T-helper 1 cell (primary cell): ENCODE data around the gene LYRM7.
A peak's percentile ranks its signal among the peaks of the same experiment; 100 is the strongest.
"Not testable (repeated sequence)": the region's sequence is repeated elsewhere in the genome, so short reads cannot be mapped to it uniquely, and the experiment has no call there.

ENCODE experiments used
- DNase-seq, 5 donors: peaks; one replicate each; pipeline ENCODE4 v3.0.0-alpha.2; 2012 to 2020
- total RNA-seq, 4 donors: gene quantifications; one replicate each; lab custom pipeline; 2026; lab: John Stamatoyannopoulos, UW

The LYRM7 gene
- total RNA-seq: 22.0 to 43.6 (median 27.4) reads per million in 4 donors

DNA sequence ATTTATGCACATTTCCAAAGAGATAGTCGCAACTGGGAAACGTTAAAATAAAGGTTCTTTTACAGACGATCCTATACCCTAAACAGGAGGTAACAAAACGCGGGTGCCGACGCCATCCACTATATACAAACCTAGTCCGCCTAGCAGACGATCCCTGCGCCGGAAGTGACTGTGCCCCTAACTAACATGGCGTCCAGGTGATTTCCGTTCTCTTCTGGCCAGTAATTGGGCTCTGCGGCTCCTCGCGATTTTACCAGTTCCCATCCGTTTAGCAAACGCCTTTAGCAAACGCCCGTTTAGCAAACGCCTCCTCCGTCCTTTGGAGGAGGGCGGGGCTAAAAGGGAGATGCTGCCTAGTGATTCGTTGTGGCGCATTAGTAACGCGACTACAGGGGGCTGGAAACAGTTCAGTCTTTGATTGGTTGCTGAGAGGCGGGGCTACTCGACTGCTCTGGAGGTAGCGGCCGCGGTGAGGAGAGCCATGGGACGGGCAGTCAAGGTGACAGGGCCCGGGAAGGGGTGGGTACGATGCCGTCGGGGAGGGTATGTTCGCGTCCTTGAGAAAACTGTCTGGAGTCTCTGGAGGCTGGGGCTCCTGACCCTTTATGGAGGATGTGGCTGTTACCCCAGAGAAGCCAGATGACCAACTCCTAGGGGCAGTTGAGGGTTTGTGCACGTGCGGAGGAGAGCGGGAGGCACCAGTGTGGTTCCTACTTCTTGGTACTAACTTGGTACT lies at the start of gene LYRM7:
Gene LYRM7, plus strand, starts transcription at position 405 of the 736 bp plus-strand sequence. Its CDS starts 77 bp downstream, at position 482.
- DNase-seq: peak; percentile 89 to 99 (median 95)

DNA sequence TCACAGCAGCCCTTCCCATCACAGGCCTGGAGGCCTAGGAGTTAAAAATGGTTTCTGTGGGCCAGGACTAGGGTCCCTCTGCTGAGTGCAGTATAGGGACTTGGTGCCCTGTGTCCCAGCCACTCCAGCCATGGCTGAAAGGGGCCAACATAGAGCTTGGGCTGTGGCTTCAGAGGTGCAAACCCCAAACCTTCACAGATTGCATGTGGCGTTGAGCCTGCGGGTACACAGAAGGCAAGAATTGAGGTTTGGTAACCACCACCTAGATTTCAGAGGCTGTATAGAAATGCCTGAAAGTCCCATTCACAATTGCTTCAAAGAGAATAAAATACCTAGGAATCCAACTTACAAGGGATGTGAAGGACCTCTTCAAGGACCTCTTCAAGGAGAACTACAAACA lies 43.5 kb upstream of the LYRM7 start:
- not testable (repeated sequence) for DNase-seq

DNA sequence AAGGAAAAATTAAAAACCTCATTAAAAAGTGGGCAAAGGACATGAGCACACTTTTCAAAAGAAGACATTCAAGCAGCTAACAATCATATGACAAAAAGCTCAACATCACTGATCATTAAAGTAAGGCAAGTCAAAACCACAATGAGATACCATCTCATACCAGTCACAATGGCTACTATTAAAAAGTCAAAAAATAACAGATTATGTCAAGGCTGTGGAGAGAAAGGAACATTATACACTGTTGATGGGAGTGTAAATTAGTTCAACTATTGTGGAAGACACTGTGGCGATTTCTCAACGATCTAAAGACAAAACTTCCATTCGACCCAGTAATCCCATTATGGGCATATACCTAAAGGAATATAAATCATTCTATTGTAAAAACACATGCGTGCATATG lies 41.4 kb upstream of the LYRM7 start:
- no peak for DNase-seq

DNA sequence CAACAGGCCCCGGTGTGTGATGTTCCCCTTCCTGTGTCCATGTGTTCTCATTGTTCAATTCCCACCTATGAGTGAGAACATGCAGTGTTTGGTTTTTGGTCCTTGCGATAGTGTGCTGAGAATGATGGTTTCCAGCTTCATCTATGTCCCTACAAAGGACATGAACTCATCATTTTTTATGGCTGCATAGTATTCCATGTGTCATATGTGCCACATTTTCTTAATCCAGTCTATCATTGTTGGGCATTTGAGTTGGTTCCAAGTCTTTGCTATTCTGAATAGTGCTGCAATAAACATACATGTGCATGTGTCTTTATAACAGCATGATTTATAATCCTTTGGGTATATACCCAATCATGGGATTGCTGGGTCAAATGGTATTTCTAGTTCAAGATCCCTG lies 37.7 kb upstream of the LYRM7 start:
- DNase-seq: not testable (repeated sequence)

DNA sequence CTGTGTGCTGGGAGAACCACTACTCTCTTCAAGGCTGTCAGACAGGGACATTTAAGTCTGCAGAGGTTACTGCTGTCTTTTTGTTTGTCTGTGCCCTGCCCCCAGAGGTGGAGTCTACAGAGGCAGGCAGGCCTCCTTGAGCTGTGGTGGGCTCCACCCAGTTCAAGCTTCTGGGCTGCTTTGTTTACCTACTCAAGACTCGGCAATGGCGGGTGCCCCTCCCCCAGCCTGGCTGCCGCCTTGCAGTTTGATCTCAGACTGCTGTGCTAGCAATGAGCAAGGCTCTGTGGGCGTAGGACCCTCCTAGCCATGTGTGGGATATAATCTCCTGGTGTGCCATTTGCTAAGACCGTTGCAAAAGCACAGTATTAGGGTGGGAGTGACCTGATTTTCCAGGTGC lies 32.3 kb upstream of the LYRM7 start:
- not testable (repeated sequence) for DNase-seq

DNA sequence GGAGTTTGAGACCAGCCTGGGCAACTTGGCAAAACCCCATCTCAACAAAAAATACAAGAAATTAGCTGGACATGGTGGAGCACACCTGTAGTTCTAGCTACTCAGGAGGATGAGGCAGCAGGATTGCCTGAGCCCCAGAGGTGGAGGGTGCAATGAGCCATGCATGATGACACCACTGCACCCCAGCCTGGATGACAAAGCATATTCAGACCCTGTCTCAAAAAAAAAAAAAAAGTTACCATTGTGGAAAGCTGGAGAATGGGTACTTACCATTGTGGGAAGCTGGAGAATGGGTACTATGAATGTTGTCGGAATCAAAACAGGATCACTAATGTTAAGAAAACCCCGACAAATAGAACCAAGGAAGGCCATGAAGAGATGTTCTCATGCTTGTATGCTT lies 31.4 kb upstream of the LYRM7 start:
- DNase-seq: no peak

DNA sequence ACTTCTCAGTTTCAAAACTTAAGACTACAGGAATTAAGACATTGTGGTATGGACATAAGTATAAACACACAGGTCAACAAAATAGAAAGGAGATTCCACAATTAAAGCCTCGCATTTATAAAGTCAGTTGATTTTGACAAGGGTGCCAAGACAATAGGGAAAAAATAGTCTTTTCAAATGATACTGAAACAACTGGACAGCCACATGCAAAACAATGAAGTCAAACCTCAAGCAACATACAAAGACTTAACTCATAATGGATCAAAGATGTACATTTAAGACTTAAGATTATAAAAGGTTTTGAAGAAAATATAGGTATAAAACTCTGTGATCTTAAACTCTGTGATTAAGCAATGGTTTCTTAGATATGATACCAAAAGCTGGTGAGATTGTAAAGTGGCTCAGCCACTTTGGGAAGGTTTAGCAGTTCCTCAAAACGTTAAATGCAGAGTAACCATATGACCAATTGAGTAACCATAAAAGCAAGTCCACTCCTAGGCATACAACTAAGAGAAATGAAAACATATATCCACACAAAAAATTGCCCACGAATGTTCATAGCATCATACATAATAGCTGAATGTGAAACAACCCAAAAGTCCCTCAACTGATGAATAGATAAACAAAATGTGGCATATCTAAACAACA lies 27.6 kb upstream of the LYRM7 start:
- no peak for DNase-seq

DNA sequence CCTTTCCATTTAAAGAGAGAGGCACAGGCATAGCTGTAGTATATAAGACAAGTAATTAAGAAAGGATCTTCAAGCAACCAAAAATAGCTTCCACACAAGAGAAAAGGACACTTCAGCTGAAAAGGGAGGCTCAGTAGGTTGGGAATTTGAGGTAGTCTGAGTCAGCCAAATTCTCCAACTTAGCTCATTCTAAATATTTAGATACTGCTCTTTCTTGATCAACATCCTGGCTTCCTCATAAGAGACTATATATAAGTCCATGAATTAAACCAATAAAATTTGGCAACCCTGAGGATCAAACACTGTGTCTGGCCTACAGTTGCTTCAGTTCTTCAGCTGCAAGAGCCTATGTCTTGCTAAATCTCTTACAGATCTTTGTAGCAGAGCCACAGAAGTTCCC lies 23.5 kb upstream of the LYRM7 start:
- DNase-seq: no peak

DNA sequence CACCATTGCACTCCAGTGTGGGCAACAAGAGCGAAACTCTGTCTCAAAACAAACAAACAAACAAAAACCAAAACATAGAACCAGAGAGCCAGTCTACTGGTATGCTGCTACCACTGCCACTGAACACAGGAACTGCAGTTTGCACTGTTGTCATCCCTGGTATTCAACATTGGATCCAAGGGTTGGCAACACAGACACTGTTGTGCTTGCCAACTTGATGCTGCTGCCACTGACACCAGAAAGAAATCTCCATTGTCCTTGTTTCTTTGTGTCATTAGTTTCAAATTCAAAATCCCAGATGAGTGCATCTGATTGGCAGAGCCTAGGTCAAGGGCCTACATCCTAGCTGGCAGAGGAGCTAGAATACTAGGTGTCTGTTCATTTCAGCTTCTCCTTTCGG lies 21.9 kb upstream of the LYRM7 start:
- DNase-seq: no peak

DNA sequence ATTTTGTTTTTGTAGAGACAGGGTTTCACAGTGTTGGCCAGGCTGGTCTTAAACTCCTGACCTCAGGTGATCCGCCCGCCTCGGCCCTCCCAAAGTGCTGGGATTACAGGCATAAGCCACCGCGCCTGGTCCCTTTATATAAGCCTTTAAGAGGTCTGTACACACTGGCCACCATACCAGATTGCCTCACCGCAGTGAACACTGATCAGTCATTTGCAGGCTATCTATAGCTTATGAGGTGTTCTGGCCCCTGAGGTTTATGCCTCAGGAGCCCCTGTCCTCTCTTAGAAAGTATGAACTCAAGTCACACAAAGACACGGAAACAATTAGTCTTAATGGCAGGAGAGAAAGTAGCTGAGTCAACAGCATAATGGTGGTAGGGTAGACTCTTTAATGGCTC lies 20.3 kb upstream of the LYRM7 start:
- no peak for DNase-seq

DNA sequence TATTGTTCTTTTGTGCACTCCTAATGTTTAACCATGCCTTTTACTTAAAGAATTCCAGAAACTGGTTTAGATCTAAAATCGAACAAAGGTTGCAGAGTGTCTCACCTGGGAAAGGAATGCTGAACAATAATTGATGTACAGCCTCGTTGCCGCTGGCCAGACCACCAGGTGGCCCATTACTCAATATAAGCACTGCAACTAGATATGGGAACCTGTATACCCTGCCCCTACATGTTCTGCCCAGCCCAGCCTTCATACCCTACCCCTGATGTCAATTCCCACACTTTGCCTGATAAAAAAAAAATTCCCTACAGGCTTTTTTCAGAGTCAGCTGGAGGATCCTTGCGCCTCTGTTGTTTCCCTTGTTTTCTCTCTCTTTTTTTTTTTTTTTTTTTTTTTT lies 19.5 kb upstream of the LYRM7 start:
- no peak for DNase-seq

DNA sequence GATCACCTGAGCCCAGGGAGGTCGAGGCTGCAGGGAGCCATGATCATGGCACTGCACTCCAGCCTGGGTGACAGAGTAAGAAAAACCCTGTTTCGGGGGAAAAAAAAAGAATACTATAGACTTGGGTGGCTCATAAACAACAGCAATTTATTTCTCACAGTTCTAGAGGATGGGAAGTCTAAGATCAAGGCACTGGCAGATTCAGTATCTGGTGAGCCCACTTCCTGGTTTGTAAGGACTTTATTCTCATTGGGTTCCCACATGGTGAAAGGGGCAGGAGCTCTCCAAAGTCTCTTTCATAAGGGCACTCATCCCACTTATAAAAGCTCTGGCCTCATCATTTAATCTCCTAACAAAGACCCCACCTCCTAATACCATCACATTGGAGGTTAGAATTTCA lies 14.4 kb upstream of the LYRM7 start:
- DNase-seq: no peak

DNA sequence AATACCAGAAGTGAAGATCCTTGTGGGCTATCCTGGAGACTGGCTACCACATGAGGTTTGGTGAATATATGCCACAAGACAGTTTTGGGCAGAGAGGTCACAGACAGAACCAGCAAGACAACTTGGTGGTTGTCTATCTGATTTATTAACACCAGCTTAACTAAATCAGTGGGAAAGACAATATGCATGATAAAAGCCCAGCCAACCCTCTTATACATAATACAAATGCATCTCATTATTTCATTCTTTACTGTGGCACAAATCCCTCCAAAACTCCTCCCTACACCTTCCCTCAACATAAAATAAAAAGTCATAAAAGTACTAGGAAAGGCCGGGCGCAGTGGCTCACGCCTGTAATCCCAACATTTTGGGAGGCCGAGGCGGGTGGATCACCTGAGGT lies 13.8 kb upstream of the LYRM7 start:
- no peak for DNase-seq

DNA sequence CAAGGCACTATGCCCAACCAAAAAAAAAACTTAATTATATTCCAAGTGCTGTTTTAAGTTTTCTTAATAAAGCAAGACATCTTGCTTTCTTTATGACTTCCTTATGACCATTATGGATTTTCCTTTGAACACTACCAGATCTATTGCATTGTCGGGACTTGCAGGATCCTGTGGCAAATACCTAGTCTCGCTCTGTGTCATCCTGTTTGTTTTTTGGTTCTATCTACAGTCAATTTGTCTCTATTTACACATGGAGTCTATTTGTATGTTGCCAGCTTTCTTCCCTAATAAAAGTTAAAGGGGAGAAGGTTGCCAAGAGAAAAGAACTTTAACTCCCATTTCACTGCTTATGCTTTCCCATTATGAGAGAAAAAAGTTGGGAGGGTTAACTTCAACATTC lies 10.6 kb upstream of the LYRM7 start:
- no peak for DNase-seq

DNA sequence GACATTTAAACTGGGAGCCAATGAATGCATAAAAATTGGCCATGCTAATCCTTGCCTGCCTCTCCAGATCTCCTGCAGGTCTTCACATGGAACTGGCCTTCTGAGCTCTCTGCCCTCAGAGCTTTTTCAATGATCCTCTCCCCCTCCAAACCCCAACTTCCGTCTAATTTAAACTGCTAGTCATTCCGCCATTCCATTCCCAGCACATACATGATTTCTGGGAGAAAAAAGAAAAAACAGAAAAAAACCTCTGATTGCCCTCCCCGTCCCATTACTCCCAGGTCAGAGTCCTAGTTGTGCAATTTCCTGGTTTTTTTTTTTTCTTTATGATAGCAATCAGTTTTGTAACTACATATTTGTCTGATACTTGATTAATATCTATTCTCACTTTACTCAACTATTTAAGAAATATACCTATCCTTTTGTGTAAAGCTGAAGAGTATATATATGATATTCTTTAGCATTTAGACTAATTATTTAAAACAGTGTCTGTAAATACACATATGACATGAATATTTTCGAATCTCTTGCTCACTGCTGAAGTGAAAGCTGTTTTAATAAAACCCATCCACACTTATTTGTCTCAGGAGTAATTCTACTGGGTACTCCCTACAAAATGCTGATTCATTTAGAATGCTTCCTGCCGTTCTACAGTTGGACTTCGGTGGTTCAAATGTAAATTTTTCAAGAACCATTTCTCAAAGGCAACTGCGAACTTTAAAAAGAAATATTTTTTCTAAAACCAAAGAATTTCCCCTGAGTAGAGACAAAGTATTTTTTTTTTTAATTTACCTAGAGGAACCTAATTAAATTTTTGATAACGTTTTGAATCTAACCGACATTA lies 7.2 kb upstream of the LYRM7 start:
- DNase-seq: peak in 1 of 5 donors; percentile 39

DNA sequence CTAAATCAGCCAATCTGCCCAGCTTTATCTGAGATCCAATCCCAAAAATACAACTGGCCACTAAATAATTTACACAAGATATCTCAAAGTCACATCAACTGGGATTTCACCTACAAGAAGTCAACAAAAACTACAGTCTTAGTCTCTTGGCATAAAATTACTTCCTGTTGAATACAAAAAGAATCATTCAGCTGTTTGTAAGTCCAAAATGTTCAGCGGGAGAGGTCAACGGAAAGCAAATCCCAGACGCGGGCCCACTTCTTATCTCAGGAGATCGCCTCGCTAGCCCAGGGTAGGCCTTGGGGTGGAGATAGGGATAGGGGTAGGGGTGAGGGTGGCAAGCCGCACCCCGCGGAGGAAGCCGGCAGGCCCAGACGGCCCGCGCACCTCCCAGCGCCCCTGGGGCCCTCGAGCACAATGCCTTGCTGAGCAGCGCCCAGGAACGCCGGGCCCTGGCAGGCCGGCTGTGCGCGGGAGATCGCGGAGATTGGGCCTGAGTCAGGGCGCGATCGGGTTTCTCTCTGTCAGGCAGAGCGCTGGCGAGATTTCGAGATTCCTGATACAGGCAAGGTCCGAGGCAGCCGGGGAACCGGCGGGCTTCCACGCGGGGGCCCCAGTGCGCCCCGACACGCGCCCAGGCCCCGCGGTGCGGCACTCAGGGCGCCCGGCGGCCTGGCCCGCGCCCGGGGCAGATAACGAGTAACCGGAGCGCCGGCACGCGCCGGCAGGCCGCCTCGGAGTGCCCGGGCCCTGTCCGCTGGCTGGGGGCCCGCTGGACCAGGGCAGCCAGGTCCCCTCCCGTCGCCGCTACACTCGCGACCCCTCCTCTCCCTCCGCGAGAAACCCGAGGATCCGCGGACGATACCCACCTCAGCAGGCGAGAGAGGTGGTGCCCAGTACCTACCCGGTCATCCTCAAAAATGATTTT lies 6.3 kb upstream of the LYRM7 start:
- peak; percentile 42 to 81 (median 58) for DNase-seq

DNA sequence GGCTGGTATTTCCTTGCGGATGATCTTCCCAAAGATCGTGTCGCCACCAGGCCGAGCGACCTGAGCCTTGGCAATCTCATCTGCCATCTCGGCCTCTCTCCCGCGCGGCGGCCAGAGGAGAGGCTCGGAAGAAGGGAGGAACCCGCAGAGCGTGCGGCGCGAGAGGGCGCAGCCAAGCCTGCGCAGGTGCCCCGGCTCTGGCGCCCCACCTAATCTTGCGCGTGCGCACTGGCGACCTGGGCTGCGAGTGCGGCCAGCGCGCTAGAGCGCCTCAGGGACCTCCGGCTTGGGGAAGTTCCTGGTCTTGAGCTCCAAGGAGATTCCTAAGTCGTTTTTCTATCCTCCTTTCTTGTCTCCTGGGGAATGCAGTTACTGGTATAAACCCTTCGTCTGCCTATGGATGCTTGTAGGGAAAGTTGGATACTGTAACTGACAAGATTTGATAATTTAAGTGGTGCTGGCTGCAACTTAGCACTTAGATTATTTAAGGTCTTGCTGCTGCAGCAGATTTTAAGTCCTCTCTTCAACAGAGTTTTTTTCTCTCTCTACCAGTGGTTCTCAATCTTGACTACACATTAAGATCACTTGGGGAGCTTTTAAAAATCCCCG lies 5.5 kb upstream of the LYRM7 start, which contains the start of gene HINT1:
Gene HINT1, minus strand, starts transcription at position 138 of the 609 bp plus-strand sequence. Its CDS starts 51 bp downstream, at position 87.
- DNase-seq: peak; percentile 88 to 95 (median 90)

DNA sequence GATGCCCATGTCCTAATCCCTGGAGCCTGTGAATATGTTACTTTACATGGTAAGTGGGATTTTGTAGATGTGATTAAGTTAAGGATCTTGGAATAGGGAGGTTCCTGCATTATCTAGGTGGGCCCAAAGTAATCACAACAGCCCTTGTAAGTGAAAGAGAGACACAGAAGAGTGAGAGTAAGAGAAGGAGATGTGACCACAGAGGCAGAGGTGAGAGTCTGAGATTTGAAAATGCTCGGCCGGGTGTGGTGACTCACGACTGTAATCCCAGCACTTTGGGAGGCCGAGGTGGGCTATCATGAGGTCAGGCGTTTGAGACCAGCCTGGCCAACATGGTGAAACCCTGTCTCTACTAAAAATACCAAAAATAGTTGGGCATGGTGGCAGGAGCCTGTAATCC lies 3.1 kb upstream of the LYRM7 start:
- DNase-seq: no peak

DNA sequence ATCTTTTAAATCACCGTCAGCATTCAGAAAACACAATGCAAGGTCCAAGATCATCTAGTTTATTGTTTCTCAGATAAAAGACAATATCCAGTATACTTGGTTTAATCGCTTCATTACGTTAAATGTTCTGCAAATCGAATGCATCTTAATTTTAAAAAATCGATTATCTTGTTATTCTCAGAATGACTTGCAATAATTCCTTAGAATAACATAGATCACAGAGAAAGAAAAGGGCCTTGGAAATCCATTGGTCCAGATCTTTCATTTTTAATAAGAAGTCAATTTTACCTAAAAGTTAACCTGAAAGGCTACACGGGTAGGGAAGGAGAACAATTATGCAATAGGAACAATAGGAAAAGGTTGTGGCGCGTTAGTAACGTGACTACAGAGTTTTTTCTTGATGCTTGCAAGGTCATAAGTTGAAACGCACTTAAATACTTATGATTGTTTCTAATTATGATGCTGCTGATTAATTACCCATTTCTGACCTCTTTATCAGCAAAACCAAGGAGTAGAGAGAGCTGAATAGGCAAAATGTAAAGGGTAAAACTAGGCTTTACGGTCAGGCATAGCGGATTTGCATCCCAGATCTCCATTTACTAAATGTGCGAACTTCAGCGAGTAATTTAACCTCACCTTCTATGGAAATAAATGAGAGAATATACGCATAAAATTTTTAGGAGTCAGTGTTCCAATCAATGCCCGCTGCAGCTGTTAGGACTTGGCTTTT lies 769 bp upstream of the LYRM7 start:
- DNase-seq: no peak

DNA sequence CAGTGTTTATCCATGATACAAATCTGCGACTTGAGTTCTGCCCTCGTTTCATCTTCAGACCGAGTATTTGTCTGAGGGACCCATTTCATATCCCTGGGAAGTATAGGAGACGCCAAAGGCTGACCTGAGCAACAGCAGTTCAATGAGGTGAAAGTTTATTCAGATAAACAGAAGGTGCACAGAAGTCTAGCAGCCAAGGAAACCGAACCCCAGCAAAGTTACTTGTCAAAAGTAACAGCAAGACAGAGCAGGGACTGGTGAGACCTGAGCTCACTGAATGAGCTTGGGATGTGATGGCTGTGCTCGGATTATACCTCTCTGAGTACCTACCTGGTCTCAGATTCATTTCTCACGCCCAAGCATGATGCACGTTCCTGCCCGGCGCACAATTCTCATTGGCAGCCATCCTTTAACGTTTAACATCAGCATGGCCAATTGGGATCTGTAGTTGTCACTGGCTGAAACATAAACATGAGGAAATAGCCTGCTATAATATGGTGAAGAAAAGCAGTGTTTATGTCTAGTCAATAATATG lies 599 bp downstream of the LYRM7 start:
- peak in 1 of 5 donors; percentile 21 for DNase-seq

DNA sequence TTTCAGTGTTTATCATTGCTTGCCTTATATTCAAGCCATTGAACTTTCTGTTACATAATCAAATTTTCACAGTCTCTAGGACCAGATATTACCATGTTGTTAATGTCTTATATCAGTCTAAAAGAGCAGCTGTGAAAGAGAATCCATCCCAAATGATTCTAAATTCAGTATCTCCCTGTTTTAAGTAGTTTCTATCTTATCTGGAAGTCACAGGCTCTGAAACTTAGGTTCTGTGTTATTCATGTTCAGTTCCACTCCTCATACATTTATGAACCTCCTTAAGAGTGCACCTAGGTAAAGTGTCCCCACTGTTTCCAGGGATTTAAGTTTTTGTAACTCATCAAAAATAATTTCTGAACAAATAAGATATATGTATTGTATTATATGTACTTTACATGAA lies 9.7 kb downstream of the LYRM7 start:
- no peak for DNase-seq
